ENCODE data around the gene ANKS3.

DNA sequence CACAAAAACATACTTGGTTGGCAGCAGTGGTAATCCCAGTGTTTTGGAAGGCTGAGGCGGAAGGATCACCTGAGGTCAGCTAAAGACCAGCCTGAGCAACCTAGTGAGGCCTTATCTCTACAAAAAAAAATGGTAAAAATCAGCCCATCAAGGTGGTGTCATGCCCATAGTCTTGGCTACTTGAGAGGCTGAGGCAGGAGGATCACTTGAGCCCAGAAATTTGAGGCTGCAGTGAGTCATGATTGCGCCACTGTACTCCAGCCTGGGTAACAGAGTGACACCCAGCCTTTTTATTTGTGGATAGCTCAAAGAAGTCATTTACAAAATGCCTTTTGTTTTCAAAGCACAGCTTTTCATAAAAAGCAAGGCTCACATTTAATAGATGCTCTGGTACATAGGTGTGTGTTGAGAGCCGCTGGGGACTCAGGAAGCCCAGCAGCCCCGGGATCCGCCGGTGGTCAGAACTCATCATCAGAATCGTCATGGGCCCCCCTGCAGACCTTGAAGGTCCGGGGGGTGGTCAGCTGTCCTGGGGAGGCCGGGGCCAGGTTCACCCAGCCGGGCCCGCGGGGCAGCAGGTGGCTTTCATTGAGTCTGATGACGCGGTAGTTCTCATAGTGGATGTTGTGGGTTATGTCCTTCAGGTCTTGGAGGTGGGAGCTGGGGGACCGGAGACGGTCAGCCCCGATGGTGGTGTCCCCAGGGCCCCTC, 43.4 kb upstream of the ANKS3 start:
- no peak for TF ChIP-seq BHLHE40 (IDR thresholded peaks at IDR 0.05; ENCODE audit: borderline replicate concordance)
- no peak for TF ChIP-seq NFRKB (IDR thresholded peaks at IDR 0.05)
- no peak for TF ChIP-seq SUZ12 (IDR thresholded peaks at IDR 0.05)
- TF ChIP-seq SP1 (IDR thresholded peaks at IDR 0.05) = no peak
- TF ChIP-seq TARDBP (IDR thresholded peaks at IDR 0.05) = no peak
- no peak for TF ChIP-seq ZNF384 (IDR thresholded peaks at IDR 0.05)
- TF ChIP-seq FOXM1 (IDR thresholded peaks at IDR 0.05; ENCODE audit: borderline replicate concordance) = no peak
- TF ChIP-seq ARNT (IDR thresholded peaks at IDR 0.05) = no peak
- no peak for TF ChIP-seq FOXA1 (IDR thresholded peaks at IDR 0.05)
- TF ChIP-seq ELF4 (IDR thresholded peaks at IDR 0.05) = no peak
- no peak for TF ChIP-seq L3MBTL2 (conservative IDR thresholded peaks at IDR 0.05)

Data from HEK293T (cell line).